ENCODE data around the gene NDUFS5.
"Not testable (repeated sequence)": the region's sequence is repeated elsewhere in the genome, so short reads cannot be mapped to it uniquely, and the experiment has no call there.

Gene NDUFS5

DNA sequence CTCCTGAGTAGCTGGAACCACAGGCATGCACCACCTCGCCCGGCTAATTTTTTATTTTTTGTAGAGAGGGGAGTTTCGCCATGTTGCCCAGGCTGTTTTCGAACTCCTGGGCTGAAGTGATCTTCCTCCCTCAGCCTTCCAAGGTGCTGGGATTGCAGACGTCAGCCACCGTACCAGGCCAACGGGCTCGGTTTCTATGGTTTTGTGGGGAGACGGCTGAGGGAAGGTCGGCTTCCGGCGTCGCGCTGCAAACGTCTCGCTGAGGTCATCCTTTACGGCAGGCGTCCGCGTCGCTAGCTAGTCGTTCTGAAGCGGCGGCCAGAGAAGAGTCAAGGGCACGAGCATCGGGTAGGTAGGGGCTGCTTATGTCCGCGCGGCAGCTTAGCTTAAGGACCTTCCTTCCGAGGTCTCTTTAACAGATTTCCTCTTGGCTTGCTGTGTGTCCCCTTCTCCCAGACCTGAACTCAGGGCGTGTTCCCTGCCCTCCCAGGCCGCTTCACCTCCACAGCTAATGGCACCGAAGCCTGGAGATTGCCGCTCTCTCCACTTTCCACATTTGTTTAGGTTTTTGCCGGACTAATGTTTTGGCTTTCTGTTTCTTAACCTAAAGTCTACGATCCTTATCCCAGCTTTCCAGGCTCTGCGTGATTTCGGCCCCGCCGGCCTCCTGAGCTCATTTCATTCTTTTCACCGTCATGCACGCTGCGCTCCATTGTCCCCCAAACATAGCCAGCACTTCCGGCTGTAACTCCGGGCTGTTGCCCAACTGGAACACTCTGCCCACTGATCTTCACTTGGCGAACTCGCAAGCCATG is at the start of gene NDUFS5:
Gene NDUFS5 (plus strand): TSS at position 300 of the 815 bp plus-strand sequence. CDS start 2,375 bp downstream, outside the sequence.
- DNase-seq: peak; percentile 58 to 65 (median 62)

DNA sequence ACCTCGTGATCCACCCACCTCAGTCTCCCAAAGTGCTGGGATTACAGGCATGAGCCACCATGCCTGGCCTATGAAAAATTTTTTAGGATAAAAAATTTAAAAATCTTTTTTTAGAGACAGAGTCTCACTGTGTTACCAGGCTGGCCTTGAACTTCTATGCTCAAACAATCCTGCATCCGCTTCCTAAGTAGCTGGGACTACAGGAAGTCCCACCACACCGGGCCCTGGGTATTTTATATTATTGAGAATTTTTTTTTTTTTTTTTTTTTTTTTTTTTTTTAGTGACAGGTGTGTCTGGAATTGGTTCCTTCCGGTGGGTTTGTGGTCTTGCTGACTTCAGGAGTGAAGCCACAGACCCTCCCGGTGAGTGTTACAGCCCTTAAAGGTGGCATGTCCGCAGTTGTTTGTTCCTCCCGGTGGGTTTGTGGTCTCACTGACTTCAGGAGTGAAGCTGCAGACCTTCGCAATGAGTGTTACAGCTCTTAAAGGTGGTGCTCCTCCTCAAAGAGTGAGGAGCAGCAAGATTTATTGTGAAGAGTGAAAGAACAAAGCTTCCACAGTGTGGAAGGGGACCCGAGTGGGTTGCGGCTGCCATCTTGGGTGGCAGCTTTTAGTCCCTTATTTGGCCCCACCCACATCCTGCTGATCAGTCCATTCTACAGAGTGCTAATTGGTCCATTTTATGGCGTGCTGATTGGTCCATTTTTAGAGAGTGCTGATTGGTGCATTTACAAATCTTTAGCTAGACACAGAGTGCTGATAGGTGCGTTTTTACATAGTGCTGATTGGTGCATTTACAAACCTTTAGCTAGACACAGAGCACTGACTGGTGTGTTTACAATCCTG is 48.5 kb upstream of the NDUFS5 start:
- DNase-seq: peak in 1 of 4 experiments; percentile 8

DNA sequence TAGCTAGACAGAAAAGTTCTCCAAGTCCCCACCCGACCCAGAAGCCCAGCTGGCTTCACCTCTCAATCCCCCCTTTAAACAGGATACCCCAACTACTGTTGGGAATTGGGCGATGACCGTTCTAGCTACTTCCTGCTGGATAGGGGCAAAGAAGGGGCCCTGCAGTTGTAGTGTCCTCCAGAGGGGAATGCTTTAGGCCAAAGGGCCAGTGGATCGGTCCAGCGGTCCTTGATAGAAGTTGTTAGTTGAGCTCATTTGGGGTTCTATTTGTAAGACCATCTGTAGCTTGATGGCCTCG is 48.0 kb upstream of the NDUFS5 start:
- not testable (repeated sequence) for DNase-seq

DNA sequence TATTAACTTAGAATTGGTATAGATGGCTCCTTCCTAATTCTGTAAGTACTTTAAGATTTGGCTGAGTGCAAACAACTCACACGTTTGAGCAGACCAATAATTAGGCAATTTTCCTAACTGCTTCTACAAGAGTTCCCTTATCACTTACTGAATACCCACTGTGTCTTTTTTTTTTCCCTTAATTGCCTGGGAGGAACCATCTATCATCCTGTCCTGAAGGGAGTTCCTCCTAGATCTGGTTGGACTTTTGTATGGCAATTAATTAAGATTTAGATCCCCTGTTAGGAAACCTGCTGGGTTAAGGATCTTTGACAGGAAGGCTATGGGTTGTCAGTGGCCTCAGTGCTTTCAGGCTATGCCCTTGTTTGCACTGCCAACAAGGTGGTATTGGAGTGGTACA is 46.8 kb upstream of the NDUFS5 start:
- DNase-seq: not testable (repeated sequence)

DNA sequence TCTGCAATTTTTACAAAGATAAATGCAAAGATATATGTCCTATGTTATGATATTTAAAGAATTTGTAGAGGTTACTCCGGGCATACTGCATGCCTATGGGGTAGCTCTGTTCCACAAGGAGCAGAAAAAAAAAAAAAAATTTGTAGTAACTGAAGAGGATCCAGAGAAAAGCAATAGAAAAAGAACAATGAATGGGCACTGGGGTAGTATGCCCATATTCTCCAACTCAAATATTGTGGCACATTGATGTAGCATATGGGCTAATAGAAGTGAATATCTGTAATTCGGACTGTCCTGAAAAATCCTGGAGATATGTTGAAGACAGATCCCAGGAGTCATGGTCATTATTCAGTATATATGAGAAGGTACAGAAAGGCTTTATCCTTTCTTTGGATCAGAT is 36.2 kb upstream of the NDUFS5 start:
- DNase-seq: no peak

DNA sequence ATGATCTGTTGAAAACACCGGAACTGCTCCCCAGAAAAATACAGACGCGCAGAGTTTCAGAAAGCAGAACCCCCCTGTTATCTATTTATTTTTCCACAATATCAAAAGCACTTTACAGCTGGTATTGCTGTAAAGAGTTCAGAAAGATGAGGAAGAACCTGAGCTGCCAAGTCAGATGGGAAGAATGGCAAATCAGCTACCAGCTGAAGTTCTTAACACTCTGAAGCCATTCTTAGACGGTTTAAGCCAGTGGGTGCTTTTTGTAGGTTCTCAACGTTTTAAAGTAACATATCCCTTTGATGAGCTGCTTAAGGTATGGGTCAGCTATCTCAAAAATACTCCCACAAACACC is 35.8 kb upstream of the NDUFS5 start:
- no peak for DNase-seq

DNA sequence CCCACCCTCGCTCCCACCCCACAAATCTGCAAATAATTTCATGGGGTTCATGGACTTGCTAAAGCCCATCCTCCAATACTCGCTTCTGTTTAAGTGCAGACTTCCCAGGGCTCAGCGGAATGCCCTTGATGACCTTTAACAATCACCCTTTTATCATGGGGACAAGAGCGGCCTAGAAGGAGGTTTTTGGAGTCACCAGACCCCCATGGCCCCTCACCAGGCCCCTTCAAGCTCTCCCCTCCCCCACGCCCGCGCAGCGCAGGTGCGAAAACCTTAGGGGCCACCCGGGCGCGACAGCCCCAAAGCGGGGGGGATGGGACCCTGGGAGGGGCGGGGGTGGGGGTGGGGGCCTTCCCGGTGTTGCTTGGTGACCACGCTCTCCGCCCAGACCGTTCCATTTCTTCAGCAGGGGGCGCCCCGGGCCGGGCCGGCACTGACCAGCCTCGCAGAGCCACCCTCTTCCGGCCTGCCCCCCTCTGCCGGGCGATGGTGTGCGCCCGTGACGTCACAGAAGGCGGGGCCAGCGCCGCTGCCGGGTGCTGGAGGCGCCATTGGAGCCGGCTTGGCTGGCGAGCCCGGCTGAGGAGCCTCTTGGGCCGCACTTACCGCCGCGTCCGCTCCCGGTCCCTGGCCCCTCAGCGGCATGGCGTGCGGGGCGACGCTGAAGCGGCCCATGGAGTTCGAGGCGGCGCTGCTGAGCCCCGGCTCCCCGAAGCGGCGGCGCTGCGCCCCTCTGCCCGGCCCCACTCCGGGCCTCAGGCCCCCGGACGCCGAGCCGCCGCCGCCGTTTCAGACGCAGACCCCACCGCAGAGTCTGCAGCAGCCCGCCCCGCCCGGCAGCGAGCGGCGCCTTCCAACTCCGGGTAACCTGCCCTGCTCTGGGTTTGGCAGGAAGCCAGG is 35.2 kb upstream of the NDUFS5 start, which contains the start of gene AKIRIN1:
Gene AKIRIN1 (plus strand): TSS at position 539 of the 900 bp plus-strand sequence. CDS start 105 bp downstream, at position 644.
- DNase-seq: peak; percentile 88 to 96 (median 92)

DNA sequence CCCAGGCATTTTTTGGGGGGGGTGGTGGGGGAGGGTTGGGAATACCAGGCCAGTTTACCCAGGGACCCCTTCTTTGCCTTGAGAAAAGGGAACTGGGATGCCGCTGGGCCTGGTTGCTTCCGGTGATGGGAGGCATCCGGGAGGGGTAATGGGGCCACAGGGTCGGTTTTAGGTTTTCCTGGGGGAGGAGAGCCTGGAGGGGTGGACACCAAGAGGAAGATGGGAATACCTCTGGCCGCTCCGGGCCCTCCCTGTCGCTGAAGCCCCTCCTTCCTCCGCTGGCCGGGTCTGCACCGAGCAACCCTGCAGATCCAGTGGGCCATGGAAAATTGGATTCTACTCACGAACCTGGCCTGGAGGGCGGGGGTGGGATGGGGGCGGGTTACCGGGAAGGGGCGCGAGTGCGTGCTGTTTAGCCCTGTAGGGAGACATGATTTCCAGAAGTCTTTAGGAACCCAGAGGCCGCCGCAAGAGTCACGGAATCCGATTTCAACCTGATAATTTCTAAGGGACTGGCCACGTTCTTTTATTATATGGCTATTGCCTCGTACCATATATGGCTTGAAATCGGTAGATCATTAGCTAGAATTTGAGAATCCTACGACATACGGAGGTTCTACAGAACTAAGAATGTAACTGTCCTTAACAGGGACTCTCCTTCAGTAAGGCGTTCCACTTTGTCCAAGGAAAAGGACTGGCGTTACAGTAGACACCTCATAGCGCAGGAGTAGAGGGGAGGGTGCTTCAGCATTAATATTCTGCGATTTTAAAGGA is 34.3 kb upstream of the NDUFS5 start:
- peak in 1 of 4 experiments; percentile 16 for DNase-seq

DNA sequence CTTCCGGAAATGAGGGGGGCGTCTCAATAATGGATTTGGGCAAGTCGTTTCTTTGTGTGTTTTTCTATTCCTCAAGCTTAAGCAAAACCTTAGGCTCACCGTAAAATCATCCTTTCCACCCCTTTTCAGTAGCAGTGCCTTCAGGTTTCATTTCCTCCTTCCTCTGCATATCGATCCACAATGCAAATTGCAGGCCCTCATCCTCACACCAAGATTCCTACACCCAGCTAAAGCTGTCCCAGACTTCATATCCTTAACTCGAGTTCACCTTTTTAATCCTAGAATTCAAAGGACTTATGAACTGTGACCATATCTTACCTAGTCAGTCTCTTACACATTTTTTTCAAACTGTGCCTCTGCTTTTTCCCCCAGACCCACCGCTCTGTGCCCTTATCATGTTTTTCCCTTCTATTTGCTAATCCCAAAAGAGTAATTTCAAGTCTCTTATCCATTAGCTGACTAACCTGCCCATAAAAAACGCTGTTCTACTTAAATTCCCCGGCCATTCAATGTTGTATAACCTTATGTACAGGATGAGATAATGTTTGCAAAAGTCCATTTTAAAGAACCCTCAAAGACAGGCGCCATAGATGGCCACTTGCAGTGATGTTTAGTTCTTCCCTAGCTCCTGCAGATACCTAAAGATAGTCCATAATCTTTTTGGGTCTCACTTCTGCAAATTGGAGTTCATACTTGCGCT is 33.6 kb upstream of the NDUFS5 start:
- DNase-seq: no peak

DNA sequence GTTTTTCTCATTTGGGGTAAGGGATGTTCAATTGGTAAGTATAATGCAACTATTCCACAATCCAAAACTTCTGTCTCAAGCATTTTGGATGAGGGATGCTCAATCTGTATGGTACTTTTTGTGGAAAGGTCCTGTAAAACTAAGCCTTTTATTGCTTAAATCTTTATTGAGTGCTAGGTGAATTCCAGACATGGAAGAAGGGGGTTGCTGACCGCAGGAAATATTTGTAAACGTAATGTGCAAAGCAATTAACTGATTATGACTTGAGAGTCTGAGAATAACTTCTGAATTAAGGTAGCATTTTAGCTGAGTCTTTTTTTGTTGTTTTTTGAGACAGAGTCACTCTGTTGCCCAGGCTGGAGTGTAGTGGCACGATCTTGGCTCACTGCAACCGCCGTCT is 32.0 kb upstream of the NDUFS5 start:
- DNase-seq: no peak

DNA sequence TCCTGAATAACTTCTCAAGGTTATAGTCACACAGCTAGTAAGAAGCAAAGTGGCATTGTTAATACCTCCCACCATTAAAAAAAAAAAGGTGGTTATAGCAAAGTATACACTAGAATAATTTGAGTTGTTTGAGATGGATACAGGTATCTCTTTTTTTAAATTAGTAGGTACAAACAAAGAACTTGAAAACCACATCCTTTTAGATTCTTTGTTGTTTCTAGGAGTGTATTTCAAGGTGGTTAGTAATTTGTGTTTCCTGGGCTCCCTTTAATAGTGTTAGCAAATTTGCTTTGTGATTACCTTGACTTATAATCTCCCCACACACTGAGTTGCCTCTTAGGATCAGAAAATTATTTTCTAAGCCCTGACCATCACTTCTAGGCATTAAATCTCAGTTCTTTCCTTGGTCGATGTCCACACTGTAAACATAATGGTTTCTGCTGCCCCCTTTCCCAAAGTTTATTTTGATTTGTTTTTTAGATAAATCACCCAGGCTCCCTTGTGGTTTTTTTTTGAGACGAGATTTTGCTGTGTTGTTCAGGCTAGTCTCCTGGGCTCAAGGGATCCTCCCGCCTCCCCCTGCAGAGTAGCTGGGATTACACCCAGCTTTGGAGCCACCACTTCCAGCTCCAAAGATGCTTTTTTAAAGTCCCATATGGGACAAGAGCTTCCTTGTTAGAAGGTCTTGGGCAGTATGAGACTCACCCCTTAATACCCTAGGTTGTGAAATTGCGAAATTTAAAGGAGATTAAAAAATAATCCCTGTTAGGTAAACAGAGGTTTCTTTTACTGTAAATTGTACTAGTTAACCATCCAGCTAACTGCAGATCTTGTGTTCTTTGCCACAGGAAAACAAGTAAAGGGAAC is 28.9 kb upstream of the NDUFS5 start:
- DNase-seq: no peak

DNA sequence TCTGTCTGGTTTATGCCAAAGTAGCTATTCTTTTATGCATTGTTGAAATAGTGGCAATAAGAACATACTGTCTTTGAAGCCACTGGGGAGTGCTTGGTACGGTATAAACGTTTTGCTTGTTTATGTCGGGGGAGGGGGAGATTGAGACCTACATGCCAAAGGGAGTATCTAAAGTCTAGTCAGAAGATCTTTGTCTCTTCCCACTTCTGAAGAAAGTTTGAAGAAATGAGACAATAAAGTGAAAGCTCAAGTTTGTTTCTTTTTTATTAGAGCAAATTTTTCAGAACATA is 28.3 kb upstream of the NDUFS5 start:
- no peak for DNase-seq

DNA sequence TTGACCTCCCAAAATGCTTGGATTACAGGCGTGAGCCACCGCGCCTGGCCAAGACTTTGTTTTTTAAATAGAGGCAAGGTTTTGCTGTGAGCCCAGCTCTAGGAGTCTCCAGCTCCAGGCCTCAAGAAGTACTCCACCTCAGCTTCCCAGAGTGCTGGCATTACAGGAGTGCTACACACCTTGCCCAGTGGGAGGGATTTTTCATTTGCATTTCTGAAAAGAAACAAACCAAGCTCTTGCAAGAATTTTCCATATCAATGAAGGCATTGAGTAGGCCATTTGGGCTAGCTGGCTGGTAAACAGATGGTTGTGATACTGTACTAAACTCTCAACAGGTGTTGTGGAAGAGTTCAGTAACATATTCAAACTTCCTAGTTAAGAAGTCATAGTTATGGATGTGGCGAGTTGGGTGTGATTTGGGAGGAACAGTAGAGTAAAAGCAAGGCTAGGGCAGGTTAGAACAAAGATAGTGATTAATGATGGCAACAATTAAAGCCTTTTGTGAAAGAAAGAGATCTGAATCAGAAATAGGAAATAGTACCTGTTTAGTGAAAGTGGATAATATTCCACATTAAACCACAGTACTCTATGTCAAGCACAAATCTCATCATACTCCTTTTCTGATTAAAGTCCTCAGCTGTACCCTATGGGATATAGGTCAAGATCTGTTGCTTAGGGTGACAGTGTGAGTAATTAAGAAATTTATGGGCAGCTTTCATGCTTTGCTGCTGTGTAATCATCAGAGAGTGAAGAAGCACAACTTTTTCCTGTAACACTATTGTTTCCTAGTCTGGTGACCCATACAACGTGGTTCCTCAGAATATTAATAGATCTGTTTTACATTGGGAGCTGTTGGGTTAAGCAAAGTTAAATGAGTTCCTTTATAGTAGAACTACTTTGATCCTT is 24.4 kb upstream of the NDUFS5 start:
- DNase-seq: no peak

DNA sequence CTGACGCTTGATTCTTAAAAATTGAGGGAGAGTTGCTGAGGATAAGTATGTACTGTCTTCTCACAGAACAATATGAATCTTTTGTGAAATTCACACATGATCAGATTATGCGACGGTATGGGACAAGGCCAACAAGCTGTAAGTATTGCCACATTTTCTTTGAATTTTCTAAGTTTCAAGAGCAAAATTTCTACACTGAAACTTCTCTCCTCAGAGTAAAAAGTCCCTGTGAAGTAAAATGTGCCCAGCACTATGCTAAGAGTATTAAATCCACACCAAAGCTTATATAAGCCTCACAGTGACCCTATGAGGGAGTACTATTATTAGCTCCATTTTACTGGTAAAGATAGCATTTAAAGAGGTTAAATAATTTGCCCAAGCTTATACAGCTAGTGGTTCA is 22.9 kb upstream of the NDUFS5 start:
- no peak for DNase-seq

DNA sequence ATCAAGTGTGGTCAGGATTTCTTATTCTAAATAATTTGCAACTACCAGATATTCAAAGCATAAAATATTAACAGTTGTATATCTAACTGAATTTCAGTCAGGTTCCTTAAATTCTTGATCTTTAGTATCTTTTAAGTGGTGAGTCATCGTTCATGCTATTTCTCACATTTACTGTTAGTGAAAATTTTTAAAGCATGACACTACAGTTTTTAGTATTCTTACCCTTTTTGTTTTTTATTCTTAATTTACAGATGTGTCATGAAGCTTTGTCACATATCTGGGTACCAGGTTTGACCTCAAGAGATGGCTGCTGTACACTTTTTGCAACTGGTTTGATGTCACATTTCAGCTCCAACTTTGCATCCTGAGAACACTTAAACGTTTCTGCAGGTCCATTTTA is 22.4 kb upstream of the NDUFS5 start:
- DNase-seq: no peak

DNA sequence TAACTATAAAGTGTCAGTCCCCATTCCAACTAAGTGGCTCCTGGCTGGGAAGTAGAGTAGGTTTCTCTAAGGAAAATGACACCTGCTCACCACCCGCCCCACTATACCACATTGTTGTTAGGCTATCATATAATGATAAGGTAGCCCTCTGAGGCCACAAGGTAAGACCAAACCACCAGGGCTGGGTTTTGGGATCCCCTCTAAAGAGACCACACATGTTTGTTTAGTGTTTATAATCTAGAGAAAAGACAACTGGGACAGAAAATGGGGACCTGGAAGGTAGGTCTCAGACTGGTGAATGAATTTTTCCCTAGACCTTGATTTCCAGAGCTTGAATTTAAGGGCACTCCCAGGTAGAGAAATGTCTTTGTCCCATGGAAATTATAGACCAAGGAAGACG is 19.9 kb upstream of the NDUFS5 start:
- no peak for DNase-seq

DNA sequence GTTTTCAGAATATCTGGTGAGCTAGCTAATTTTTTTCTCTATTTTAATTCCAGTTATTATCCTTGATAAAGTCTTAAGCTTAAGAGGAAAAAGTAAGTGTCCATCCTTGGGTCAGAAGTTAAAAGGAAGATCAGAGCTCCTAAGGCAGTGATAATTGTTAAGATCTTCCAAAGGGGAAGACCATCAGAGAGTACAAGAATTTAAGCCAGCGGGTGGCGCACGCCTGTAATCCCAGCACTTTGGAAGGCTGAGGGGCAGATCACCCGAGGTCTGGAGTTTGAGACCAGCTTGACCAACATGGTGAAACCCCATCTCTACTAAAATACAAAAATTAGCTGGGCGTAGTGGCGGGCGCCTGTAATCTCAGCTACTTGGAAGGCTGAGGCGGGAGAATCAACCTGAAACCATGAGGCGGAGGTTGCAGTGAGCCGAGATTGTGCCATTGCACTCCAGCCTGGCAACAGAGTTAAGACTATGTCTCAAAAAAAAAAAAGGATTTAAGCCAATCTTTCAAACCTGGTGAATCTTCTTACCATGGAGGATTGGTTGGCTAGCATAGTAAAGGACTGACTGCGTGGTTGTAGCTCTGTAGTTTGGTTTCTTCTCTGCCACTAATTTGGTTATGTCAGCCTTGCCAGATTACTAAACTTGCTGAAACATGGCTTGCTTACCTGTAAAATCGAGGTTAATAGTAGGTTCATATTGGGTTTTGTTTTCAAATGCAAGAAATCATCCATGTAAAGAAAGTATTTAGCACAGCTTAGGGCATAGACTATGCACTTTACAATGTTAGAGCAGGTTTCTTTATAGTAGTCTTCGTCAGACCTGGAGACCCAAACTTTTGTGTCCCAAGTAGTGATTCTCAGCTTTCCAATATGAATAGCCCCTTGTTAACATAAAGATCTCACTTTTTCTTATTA is 19.2 kb upstream of the NDUFS5 start:
- DNase-seq: no peak

DNA sequence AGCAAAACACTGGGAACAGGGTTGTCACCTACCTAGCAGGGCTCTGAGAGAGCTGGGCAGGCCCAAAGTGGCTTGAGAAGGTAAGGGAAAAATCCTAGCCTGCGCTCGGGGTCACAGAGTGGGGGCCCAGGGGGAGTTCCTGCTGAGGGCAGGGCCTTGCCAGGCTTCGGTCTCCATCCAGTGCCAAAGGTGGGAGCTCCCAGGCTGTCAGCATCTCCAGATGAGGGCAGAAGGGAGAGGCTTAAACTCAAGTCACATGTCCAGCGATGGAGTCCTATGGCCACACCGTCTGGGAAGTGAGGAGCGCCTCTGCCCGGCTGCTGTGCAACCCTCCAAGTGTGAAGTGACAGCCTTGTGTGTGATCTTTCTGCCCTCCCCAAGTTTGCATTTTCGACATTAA is 11.2 kb upstream of the NDUFS5 start:
- not testable (repeated sequence) for DNase-seq

Measured in activated CD4-positive, CD25-positive, alpha-beta regulatory T cell (primary cell).